Liver (tissue), 9 donors: ENCODE measurements around the gene SUPT20HL1. TPM values are rescaled to one million over a fixed set of nuclear protein-coding genes. Genes with fewer than 3 reads are reported as not detected.

Source experiments
- DNase-seq: peaks from one replicate; pipeline ENCODE4 v3.0.0-alpha.2; 2017; ENCODE audit warnings: low spot score
- H3K27ac ChIP-seq, 2 donors: one replicate each; pipeline ENCODE4 v1.7.0; 2013; ENCODE audit warnings: inconsistent platforms in 2 of 2, low read length in 2 of 2, control low read depth in 1 of 2, low read depth in 1 of 2, mild to moderate bottlenecking in 1 of 2
- H3K27me3 ChIP-seq, 4 donors: one replicate each; pipeline versions ENCODE4 v1.6.1 to v1.7.0; 2013; ENCODE audit warnings: low read length in 3 of 4, inconsistent platforms in 1 of 4, mild to moderate bottlenecking in 1 of 4, moderate library complexity in 1 of 4; ENCODE audit not compliant: control insufficient read depth in 4 of 4, insufficient read depth in 4 of 4
- H3K36me3 ChIP-seq, 4 donors: one replicate each; pipeline versions ENCODE4 v1.6.1 to v1.7.0; 2013; ENCODE audit warnings: low read length in 3 of 4, mild to moderate bottlenecking in 3 of 4, low read depth in 1 of 4, moderate library complexity in 1 of 4; ENCODE audit not compliant: control insufficient read depth in 4 of 4, insufficient read depth in 3 of 4
- H3K4me1 ChIP-seq, 4 donors: one replicate each; pipeline versions ENCODE4 v1.6.1 to v1.7.0; 2013; ENCODE audit warnings: low read length in 3 of 4, mild to moderate bottlenecking in 3 of 4, moderate library complexity in 1 of 4; ENCODE audit not compliant: control insufficient read depth in 4 of 4, insufficient read depth in 4 of 4
- H3K4me3 ChIP-seq, 3 donors: one replicate each; pipeline versions ENCODE4 v1.6.1 to v1.7.0; 2013; ENCODE audit warnings: low read length in 3 of 3, control low read depth in 1 of 3, low read depth in 1 of 3, mild to moderate bottlenecking in 1 of 3
- H3K9ac ChIP-seq, 2 donors: one replicate each; pipeline ENCODE4 v1.7.0; 2013; ENCODE audit warnings: low read length in 2 of 2, mild to moderate bottlenecking in 2 of 2, moderate library complexity in 2 of 2, control low read depth in 1 of 2, low read depth in 1 of 2
- H3K9me3 ChIP-seq, 4 donors: one replicate each; pipeline versions ENCODE4 v1.6.1 to v1.7.0; 2013; ENCODE audit warnings: low read length in 3 of 4; ENCODE audit not compliant: control insufficient read depth in 4 of 4
- EGR1 ChIP-seq, 2 donors: IDR thresholded peaks; 2 replicates each; pipeline ENCODE4 v1.6.1; 2016 to 2018; ENCODE audit warnings: antibody characterized with exemption in 2 of 2, low read depth in 2 of 2
- FOXA1 ChIP-seq: IDR thresholded peaks from 2 replicates; pipeline ENCODE4 v1.6.1; 2016; ENCODE audit warnings: antibody characterized with exemption
- FOXA2 ChIP-seq: IDR thresholded peaks from 2 replicates; pipeline ENCODE4 v1.6.1; 2016; ENCODE audit warnings: antibody characterized with exemption
- GABPA ChIP-seq, 2 donors: IDR thresholded peaks in 1 of 2; conservative IDR thresholded peaks in 1 of 2; 2 replicates each; pipeline ENCODE4 v1.6.1; 2016; ENCODE audit warnings: antibody characterized with exemption in 2 of 2, mild to moderate bottlenecking in 1 of 2, moderate library complexity in 1 of 2
- HNF4A ChIP-seq, 2 donors: conservative IDR thresholded peaks; 2 replicates each; pipeline ENCODE4 v1.6.1; 2016; ENCODE audit warnings: antibody characterized with exemption in 2 of 2, mild to moderate bottlenecking in 2 of 2
- HNF4G ChIP-seq: IDR thresholded peaks from 2 replicates; pipeline ENCODE4 v1.6.1; 2016; ENCODE audit warnings: antibody characterized with exemption
- JUND ChIP-seq, 2 donors: IDR thresholded peaks; 2 replicates each; pipeline ENCODE4 v1.6.1; 2016; ENCODE audit warnings: antibody characterized with exemption in 2 of 2
- NR2F2 ChIP-seq: IDR thresholded peaks from 2 replicates; pipeline ENCODE4 v1.6.1; 2016; ENCODE audit warnings: antibody characterized with exemption
- RAD21 ChIP-seq, 2 donors: IDR thresholded peaks; 2 replicates each; pipeline ENCODE4 v1.6.1; 2016; ENCODE audit warnings: antibody characterized with exemption in 2 of 2, mild to moderate bottlenecking in 2 of 2
- RXRA ChIP-seq, 2 donors: IDR thresholded peaks; 2 replicates each; pipeline ENCODE4 v1.6.1; 2017 to 2018; ENCODE audit warnings: antibody characterized with exemption in 2 of 2, mild to moderate bottlenecking in 1 of 2
- SP1 ChIP-seq: IDR thresholded peaks from 2 replicates; pipeline ENCODE4 v1.6.1; 2018; ENCODE audit warnings: antibody characterized with exemption, mild to moderate bottlenecking
- YY1 ChIP-seq: IDR thresholded peaks from 2 replicates; pipeline ENCODE4 v1.6.1; 2016; ENCODE audit warnings: antibody characterized with exemption, mild to moderate bottlenecking
- WGBS: extraction: QIAGEN DNeasy Blood & Tissue Kit; methylation state at CpG from one replicate; pipeline ENCODE4 v1.1.7; 2013; 5-methylcytosine and 5-hydroxymethylcytosine counted together
- polyA plus RNA-seq, 2 donors: library from polyadenylated mRNA; stranded (reverse) in 1 of 2; unstranded in 1 of 2; fragments of 200-250 nt in 1 of 2; fragments of >200 nt in 1 of 2; fragmentation: Nextera tagmentation in 1 of 2; extraction: Ambion mirVana in 1 of 2; gene quantifications; one replicate each; pipeline versions ENCODE4 v1.2.1 to v1.2.3, GENCODE V29; 2013 to 2015
- total RNA-seq, 2 donors: library from RNA; depleted of rRNA; stranded (reverse); fragments of >200 nt; gene quantifications; one replicate each; pipeline ENCODE4 v1.2.3, GENCODE V29; 2014
- TF ChIP-seq, protein P1 (sequence below): IDR thresholded peaks from 2 replicates; pipeline ENCODE4 v1.6.1; 2016; ENCODE audit warnings: antibody characterized with exemption
- TF ChIP-seq, protein P2 (sequence below): fragments of 150-350 bp; IDR thresholded peaks from 2 replicates; pipeline ENCODE4 v1.5.1; 2017; ENCODE audit warnings: improper control_type of control experiment, low read depth, low read length; ENCODE audit not compliant: missing input control
- TF ChIP-seq, protein P3 (sequence below): IDR thresholded peaks from 2 replicates; pipeline ENCODE4 v1.6.1; 2016; ENCODE audit warnings: antibody characterized with exemption
- TF ChIP-seq, protein P4 (sequence below): IDR thresholded peaks from 2 replicates; pipeline ENCODE4 v1.6.1; 2016; ENCODE audit warnings: antibody characterized with exemption, mild to moderate bottlenecking
- TF ChIP-seq, protein P5 (sequence below): IDR thresholded peaks from 2 replicates; pipeline ENCODE4 v1.6.1; 2016; ENCODE audit warnings: antibody characterized with exemption
- donor health status: healthy.
- donor health status: healthy.
- donor health status: healthy.
- donor health status: healthy.
- donor health status: healthy.

The SUPT20HL1 gene
- total and polyA plus RNA-seq, 4 donors: not detected

DNA sequence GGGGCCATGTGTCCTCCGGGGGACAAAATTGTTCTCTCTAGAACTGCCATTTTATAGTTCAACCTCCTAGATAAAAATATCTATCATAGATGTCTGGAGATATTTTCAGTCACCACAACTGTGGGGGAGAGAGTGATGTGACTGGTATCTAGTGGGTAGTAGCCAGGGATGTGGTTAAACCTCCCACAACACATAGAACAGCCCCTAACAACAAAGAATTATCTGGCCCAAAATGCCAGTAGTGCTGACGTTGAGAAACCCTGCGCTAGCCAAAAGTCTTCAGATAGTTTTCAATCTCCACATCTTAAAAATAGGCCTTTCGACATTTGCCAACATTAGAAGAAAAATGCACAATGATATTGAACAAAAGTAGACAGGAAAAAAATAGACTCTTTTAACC is 27.6 kb upstream of the SUPT20HL1 start:
- TF ChIP-seq, protein P1, sequence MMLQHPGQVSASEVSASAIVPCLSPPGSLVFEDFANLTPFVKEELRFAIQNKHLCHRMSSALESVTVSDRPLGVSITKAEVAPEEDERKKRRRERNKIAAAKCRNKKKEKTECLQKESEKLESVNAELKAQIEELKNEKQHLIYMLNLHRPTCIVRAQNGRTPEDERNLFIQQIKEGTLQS: no peak
- TF ChIP-seq SP1 (no peak), FOXA2 (no peak), HNF4A (conservative IDR thresholded peaks at IDR 0.05) (no peak), YY1 (no peak), RAD21 (IDR thresholded peaks at IDR 0.05) (no peak), FOXA1 (no peak), JUND (IDR thresholded peaks at IDR 0.05) (no peak), HNF4G (no peak), NR2F2 (no peak), GABPA (IDR thresholded peaks at IDR 0.05 in 1 of 2, conservative IDR thresholded peaks at IDR 0.05 in 1 of 2) (no peak), RXRA (IDR thresholded peaks at IDR 0.05) (no peak), EGR1 (IDR thresholded peaks at IDR 0.05; ENCODE audit: low read depth in 2 of 2) (no peak)
- TF ChIP-seq, protein P2, sequence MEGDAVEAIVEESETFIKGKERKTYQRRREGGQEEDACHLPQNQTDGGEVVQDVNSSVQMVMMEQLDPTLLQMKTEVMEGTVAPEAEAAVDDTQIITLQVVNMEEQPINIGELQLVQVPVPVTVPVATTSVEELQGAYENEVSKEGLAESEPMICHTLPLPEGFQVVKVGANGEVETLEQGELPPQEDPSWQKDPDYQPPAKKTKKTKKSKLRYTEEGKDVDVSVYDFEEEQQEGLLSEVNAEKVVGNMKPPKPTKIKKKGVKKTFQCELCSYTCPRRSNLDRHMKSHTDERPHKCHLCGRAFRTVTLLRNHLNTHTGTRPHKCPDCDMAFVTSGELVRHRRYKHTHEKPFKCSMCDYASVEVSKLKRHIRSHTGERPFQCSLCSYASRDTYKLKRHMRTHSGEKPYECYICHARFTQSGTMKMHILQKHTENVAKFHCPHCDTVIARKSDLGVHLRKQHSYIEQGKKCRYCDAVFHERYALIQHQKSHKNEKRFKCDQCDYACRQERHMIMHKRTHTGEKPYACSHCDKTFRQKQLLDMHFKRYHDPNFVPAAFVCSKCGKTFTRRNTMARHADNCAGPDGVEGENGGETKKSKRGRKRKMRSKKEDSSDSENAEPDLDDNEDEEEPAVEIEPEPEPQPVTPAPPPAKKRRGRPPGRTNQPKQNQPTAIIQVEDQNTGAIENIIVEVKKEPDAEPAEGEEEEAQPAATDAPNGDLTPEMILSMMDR: no peak
- TF ChIP-seq, protein P3, sequence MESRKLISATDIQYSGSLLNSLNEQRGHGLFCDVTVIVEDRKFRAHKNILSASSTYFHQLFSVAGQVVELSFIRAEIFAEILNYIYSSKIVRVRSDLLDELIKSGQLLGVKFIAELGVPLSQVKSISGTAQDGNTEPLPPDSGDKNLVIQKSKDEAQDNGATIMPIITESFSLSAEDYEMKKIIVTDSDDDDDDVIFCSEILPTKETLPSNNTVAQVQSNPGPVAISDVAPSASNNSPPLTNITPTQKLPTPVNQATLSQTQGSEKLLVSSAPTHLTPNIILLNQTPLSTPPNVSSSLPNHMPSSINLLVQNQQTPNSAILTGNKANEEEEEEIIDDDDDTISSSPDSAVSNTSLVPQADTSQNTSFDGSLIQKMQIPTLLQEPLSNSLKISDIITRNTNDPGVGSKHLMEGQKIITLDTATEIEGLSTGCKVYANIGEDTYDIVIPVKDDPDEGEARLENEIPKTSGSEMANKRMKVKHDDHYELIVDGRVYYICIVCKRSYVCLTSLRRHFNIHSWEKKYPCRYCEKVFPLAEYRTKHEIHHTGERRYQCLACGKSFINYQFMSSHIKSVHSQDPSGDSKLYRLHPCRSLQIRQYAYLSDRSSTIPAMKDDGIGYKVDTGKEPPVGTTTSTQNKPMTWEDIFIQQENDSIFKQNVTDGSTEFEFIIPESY: no peak
- TF ChIP-seq, protein P4, sequence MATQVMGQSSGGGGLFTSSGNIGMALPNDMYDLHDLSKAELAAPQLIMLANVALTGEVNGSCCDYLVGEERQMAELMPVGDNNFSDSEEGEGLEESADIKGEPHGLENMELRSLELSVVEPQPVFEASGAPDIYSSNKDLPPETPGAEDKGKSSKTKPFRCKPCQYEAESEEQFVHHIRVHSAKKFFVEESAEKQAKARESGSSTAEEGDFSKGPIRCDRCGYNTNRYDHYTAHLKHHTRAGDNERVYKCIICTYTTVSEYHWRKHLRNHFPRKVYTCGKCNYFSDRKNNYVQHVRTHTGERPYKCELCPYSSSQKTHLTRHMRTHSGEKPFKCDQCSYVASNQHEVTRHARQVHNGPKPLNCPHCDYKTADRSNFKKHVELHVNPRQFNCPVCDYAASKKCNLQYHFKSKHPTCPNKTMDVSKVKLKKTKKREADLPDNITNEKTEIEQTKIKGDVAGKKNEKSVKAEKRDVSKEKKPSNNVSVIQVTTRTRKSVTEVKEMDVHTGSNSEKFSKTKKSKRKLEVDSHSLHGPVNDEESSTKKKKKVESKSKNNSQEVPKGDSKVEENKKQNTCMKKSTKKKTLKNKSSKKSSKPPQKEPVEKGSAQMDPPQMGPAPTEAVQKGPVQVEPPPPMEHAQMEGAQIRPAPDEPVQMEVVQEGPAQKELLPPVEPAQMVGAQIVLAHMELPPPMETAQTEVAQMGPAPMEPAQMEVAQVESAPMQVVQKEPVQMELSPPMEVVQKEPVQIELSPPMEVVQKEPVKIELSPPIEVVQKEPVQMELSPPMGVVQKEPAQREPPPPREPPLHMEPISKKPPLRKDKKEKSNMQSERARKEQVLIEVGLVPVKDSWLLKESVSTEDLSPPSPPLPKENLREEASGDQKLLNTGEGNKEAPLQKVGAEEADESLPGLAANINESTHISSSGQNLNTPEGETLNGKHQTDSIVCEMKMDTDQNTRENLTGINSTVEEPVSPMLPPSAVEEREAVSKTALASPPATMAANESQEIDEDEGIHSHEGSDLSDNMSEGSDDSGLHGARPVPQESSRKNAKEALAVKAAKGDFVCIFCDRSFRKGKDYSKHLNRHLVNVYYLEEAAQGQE: no peak
- TF ChIP-seq, protein P5, sequence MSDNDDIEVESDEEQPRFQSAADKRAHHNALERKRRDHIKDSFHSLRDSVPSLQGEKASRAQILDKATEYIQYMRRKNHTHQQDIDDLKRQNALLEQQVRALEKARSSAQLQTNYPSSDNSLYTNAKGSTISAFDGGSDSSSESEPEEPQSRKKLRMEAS: no peak
- 75% methylated on average over 4 of the region's 4 CpGs for WGBS
- no peaks in the 10 kb centered on the region for H3K9me3 ChIP-seq
- no peaks in the 10 kb centered on the region for H3K27me3 ChIP-seq
- H3K36me3 ChIP-seq: no peaks in the 10 kb centered on the region
- no peaks in the 10 kb centered on the region for H3K4me1 ChIP-seq
- DNase-seq: no peak
- H3K9ac ChIP-seq: no peak overlapping the region
- H3K27ac ChIP-seq: no peak overlapping the region
- no peak overlapping the region for H3K4me3 ChIP-seq

DNA sequence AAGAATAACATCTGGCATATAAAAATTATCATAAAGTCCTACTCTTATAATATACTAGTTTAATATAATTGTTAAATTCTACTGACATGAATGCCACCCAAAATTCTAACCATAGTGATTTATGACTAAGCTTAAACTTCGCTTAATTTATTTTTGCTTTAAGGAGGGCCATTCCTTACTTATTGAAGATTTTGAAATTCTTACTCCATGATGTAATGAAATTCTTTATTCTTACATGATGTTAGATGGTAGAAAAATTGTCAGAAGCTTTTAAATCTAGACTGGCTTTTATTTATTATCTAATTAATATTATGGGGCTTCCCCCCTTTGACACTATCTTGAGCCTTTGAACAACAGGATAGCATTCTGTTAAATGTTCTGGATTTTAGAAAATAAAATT is 27.1 kb upstream of the SUPT20HL1 start:
- no peak for TF ChIP-seq FOXA2
- no peak for TF ChIP-seq EGR1 (IDR thresholded peaks at IDR 0.05; ENCODE audit: low read depth in 2 of 2)
- Histone ChIP-seq H3K4me3 (no peak overlapping the region), H3K4me1 (no peaks in the 10 kb centered on the region), H3K9me3 (no peaks in the 10 kb centered on the region), H3K27ac (no peak overlapping the region), H3K36me3 (no peaks in the 10 kb centered on the region), H3K27me3 (no peaks in the 10 kb centered on the region), H3K9ac (no peak overlapping the region)
- no peak for DNase-seq
- 98% methylated on average over 1 of the region's 1 CpG for WGBS
